Stimulated activated CD4-positive, alpha-beta T cell treated with anti-CD3 and anti-CD28 coated beads, Interleukin-15, amount 100 ng/mL, for 24 hours (primary cell): ENCODE measurements around the gene HRK.
"Not testable (repeated sequence)": the region's sequence is repeated elsewhere in the genome, so short reads cannot be mapped to it uniquely, and the experiment has no call there.

Source experiments
- DNase-seq: peaks from one replicate; pipeline ENCODE4 v3.0.0-alpha.2; 2020

HRK gene

DNA sequence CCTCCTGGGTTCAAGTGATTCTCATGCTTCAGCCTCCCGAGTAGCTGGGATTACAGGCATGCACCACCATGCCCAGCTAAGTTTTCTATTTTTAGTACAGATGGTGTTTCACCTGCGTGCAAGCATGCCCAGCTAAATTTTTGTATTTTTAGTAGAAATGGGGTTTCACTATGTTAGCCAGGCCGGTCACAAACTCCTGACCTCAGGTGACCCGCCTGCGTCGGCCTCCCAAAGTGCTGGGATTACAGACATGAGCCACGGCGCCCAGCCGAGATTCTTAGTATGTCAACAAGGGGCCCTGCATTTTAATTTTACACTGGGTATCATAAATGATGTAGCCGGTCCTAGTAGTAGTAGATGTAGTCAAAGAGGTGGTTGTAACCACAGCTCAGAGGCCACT, 66.5 kb downstream of the HRK start:
- not testable (repeated sequence) for DNase-seq

DNA sequence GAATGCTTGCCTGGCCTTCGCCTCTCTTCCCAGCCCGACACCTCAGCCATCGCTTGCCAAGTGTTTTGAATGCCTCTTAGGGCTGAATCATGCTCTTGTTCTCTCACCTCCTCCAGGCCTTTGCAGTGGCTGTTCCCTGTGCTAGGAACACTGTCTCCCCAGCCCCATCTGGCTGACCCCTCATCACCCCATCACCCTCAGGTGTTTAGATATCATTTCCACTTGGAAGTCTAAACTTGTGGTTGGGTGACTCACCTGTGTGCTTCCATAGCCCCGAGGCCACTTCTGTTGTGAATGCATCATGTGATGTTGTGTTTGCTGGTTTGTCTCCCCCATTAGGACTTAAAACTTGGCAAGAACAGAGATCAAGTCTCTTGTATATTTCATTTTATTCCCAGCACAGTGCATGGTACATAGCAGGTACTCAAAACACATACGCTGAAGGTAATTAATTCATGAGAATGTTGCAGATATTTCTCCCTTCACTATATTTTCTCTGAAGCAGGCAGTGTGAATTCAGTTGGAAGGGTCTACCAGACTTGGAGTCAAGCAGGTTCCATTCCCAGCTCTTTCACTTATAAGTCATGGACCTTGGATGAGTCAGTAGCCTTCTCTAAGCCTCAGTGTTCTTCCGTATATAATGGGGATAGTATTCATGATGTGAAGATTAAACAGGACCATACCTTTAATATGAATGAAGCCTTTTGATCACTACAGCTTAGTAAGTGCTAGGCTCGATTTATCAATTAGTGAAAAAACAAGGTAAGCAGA, 67.8 kb downstream of the HRK start:
- no peak for DNase-seq

DNA sequence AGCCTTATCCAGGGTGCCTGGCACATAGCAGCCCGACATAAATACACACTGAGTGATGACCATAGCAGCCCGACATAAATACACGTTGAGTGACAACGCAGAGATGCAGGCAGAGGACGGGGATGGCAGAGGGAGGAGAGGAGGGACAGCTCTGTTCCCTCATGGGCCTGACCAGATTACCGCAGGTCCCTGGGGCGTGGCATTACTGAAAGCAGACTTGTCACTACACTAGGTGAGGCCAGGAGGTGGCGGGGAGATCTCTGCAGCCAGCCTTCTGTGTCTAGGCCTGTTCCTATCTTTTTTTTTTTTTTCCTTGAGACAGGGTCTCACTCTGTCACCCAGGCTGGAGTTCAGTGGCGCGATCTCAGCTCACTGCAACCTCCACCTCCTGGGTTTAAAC, 69.0 kb downstream of the HRK start:
- no peak for DNase-seq

DNA sequence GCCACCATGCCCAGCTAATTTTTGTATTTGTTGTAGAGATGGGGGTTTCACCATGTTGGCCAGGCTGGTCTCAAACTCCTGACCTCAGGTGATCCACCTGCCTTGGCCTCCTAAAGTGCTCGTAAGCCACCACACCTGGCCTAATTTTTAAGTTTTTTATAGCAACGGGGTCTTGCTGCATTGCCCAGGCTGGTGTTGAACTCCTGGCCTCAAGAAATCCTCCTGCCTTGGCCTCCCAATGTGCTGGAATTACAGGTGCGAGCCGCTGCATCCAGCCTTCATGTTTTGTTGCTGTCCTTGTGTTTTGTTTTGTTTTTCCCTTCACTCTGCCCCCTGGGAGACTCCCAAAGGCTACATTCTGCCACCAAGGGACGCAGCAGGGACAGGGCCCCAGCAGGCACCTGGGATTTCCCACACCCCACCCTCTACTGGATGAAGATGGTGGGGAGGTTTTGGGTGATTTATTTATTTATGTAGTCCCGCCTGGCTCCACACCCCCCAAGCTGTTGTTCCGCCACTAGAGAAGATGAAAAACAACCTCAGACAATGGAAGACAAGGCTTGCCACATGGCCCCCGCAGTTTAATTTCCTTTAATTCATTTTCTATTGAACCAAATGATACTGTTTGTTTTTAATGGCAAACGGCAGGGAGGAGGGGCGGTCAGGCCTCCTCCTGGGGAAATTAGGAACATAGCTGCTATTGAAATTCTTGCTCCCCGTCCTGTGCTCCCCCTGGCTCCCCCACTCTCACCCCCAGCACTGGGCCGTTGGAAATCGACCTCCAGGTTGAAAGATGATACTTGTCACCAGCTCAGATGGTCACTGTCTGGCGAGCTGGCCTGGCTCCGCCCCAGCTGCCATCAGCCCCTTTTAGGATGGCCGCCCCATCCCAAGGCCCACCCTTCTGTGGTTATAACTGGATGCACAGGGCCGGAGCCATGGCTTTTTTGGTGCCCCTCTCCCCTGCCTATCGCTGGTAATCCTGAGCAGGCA, 72.8 kb downstream of the HRK start:
- DNase-seq, result no peak

DNA sequence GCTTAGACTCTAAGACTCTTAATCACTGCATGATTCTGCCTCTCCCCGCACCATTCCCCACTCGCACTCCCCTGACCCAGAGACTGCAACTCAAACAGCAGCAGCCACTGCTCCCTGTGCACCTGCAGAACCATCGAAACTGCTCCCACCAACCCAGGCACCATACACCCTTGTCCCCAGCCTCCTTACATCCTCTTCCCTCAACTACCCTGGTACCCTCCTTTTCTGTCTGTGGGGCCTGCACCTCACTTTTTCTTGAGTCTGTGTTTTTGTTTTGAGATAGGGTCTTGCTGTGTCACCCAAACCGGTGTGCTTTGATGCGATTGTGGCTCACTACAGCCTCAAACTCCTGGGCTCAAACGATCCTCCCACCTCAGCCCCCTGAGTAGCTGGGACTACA, 73.7 kb downstream of the HRK start:
- no peak for DNase-seq

DNA sequence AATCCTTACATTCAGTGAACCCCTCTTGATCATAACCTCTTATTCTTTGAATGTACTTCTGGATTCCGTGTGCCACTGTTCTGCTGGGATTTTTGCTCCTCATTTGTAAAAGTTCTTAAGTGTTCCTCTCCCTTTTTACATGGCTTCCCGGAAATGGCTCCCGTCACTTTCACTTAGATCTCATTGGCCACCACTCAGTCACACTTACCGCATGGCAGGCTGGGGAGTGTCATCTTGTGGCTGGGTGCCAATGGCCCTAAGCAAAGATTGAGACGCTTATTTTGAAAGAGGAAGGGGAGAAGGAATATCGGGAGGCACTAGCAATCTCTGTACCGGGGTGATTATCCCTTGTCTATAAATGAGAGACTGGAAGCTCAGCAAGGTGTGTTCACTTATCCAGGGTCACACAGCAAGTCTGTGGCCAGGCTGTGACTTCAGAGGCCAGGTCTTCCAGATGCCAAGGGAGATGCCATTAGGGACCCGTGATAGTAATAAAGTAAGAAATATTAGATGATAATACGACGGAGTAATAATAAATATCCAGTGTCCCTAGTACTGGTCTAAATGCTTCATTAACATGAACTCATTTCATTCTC, 74.3 kb downstream of the HRK start:
- DNase-seq, result no peak
